Ishikawa (cell line): ENCODE data around the gene CARMIL3.

ENCODE experiments used
- CEBPB ChIP-seq: IDR thresholded peaks from 2 replicates; pipeline ENCODE4 v1.6.1; 2012
- CREB1 ChIP-seq: IDR thresholded peaks from 2 replicates; pipeline ENCODE4 v1.6.1; 2012; ENCODE audit warnings: low read depth
- EGR1 ChIP-seq: IDR thresholded peaks from 2 replicates; pipeline ENCODE4 v1.6.1; 2012
- EP300 ChIP-seq: IDR thresholded peaks from 2 replicates; pipeline ENCODE4 v1.6.1; 2012; ENCODE audit warnings: borderline replicate concordance
- FOXM1 ChIP-seq: IDR thresholded peaks from 2 replicates; pipeline ENCODE4 v1.6.1; 2012; ENCODE audit warnings: low read depth, borderline replicate concordance
- NFIC ChIP-seq: IDR thresholded peaks from 2 replicates; pipeline ENCODE4 v1.6.1; 2012
- RAD21 ChIP-seq: IDR thresholded peaks from 2 replicates; pipeline ENCODE4 v1.6.1; 2012; ENCODE audit warnings: low read depth
- REST ChIP-seq: IDR thresholded peaks from 2 replicates; pipeline ENCODE4 v1.6.1; 2012; ENCODE audit warnings: low read depth, mild to moderate bottlenecking
- TAF1 ChIP-seq: IDR thresholded peaks from 2 replicates; pipeline ENCODE4 v1.6.1; 2012; ENCODE audit warnings: low read depth, mild to moderate bottlenecking
- TCF12 ChIP-seq: IDR thresholded peaks from 2 replicates; pipeline ENCODE4 v1.6.1; 2012; ENCODE audit warnings: low read depth
- TEAD4 ChIP-seq: IDR thresholded peaks from 2 replicates; pipeline ENCODE4 v1.6.1; 2012
- USF1 ChIP-seq: IDR thresholded peaks from 2 replicates; pipeline ENCODE4 v1.6.1; 2012
- YY1 ChIP-seq: IDR thresholded peaks from 2 replicates; pipeline ENCODE4 v1.6.1; 2012; ENCODE audit warnings: low read depth
- ZBTB7A ChIP-seq: IDR thresholded peaks from 2 replicates; pipeline ENCODE4 v1.6.1; 2012; ENCODE audit warnings: low read depth
- TF ChIP-seq, protein P1 (sequence below): IDR thresholded peaks from 2 replicates; pipeline ENCODE4 v1.6.1; 2012

The CARMIL3 gene

DNA sequence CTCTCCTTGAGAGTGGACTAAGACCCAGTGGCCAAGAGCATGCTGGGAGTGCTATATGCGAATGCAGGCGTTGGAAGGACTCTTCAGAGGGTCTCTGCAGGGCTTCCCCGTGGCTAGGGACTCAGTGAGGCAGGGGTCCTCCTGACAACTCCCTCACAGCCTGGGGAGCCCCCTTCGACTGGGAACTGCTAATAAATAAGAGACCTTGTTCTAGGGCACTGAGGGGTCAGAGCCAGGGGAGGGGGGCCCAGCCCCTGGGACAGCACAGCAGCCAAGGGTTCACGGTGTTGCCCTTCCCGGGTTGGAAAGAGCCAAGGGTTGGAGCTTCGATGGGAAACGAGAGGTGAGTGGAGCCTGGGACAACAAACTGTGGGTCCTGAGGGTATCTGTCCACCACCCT, 13.6 kb downstream of the CARMIL3 start:
- TF ChIP-seq EP300 = no peak
- no peak for TF ChIP-seq RAD21
- TF ChIP-seq TEAD4 = no peak
- TF ChIP-seq YY1 = no peak
- TF ChIP-seq, protein P1, sequence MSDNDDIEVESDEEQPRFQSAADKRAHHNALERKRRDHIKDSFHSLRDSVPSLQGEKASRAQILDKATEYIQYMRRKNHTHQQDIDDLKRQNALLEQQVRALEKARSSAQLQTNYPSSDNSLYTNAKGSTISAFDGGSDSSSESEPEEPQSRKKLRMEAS = no peak
- TF ChIP-seq USF1 = no peak
- no peak for TF ChIP-seq EGR1
- no peak for TF ChIP-seq REST
- TF ChIP-seq TCF12 = no peak

GRCh38 chr14:24066496-24067132, 14.8 kb downstream of the CARMIL3 start:
- TF ChIP-seq REST (no peak), USF1 (no peak), YY1 (no peak), TCF12 (no peak), TEAD4 (no peak), FOXM1 (no peak), ZBTB7A (no peak), CEBPB (no peak), RAD21 (no peak), CREB1 (no peak), EP300 (no peak), EGR1 (no peak), TAF1 (no peak), NFIC (no peak)
- TF ChIP-seq, protein P1 = no peak

- TF ChIP-seq YY1 = no peak
- no peak for TF ChIP-seq CEBPB
- TF ChIP-seq, protein P1 = no peak
- TF ChIP-seq EP300 = no peak
- no peak for TF ChIP-seq TEAD4
Measured at GRCh38 chr14:24067133-24068082, 15.6 kb downstream of the CARMIL3 start.

- TF ChIP-seq EGR1 (no peak), EP300 (no peak), FOXM1 (no peak), TCF12 (no peak), REST (no peak), CREB1 (no peak), ZBTB7A (no peak), TAF1 (no peak), YY1 (no peak), RAD21 (no peak), CEBPB (no peak), TEAD4 (no peak), USF1 (no peak), NFIC (no peak)
- TF ChIP-seq, protein P1 = no peak
Measured at GRCh38 chr14:24068711-24069410, 17.1 kb downstream of the CARMIL3 start.
